ENCODE data around the gene SSTR5. TPM values are rescaled to one million over a fixed set of nuclear protein-coding genes. Genes with fewer than 3 reads are reported as not detected.

SSTR5 gene
- total and polyA plus RNA-seq, 2 experiments from 2014 or later: 0.77 to 1.3 TPM

GRCh38 chr16:1074379-1074649, 1.8 kb downstream of the SSTR5 start:
- no peak for TF ChIP-seq EZH2phosphoT487 (IDR thresholded peaks at IDR 0.05; ENCODE audit: low read depth, severe bottlenecking, unreplicated experiment)
- Histone ChIP-seq H3K9me3 (ENCODE audit: low read depth) (no peaks in the 10 kb centered on the region), H3K27me3 (peaks cover 40% of the 10 kb centered on the region), H3K4me1 (ENCODE audit: insufficient read depth) (peaks cover 11% of the 10 kb centered on the region), H3K27ac (no peak overlapping the region), H3K4me3 (no peak overlapping the region), H3K79me2 (no peaks in the 10 kb centered on the region), H2AFZ (no peak overlapping the region), H3K9me2 (replicated peaks; ENCODE audit: insufficient read depth) (no peaks in the 10 kb centered on the region), H3K4me2 (no peak overlapping the region), H4K20me1 (ENCODE audit: insufficient read depth, poor library complexity, severe bottlenecking) (no peaks in the 10 kb centered on the region), H3K36me3 (replicated peaks; ENCODE audit: insufficient read depth, low read depth) (no peaks in the 10 kb centered on the region)
- DNase-seq (ENCODE audit: low spot score): no peak
- WGBS (ENCODE audit: low lambda C conversion rate, missing lambda C conversion rate): 90% methylated on average over 11 of the region's 11 CpGs

- no peaks in the 10 kb centered on the region for H4K20me1 ChIP-seq (ENCODE audit: insufficient read depth, poor library complexity, severe bottlenecking)
- H3K4me1 ChIP-seq (ENCODE audit: insufficient read depth): peaks cover 11% of the 10 kb centered on the region
- DNase-seq (ENCODE audit: low spot score): no peak
- no peak overlapping the region for H3K4me2 ChIP-seq
- H2AFZ ChIP-seq: no peak overlapping the region
- H3K9me2 ChIP-seq (replicated peaks; ENCODE audit: insufficient read depth): no peaks in the 10 kb centered on the region
- no peak overlapping the region for H3K4me3 ChIP-seq
- no peak overlapping the region for H3K27ac ChIP-seq
- H3K79me2 ChIP-seq: no peaks in the 10 kb centered on the region
- no peak for TF ChIP-seq CTCF (IDR thresholded peaks at IDR 0.05; ENCODE audit: poor library complexity)
- no peak for TF ChIP-seq EZH2 (IDR thresholded peaks at IDR 0.05; ENCODE audit: borderline replicate concordance)
- TF ChIP-seq EZH2phosphoT487 (IDR thresholded peaks at IDR 0.05; ENCODE audit: low read depth, severe bottlenecking, unreplicated experiment): no peak
- 86% methylated on average over 8 of the region's 13 CpGs for WGBS (ENCODE audit: low lambda C conversion rate, missing lambda C conversion rate)
- H3K27me3 ChIP-seq: peaks cover 35% of the 10 kb centered on the region
- no peaks in the 10 kb centered on the region for H3K36me3 ChIP-seq (replicated peaks; ENCODE audit: insufficient read depth, low read depth)
- H3K9me3 ChIP-seq (ENCODE audit: low read depth): no peaks in the 10 kb centered on the region
Observed at GRCh38 chr16:1075546-1075945, 3.0 kb downstream of the SSTR5 start.

GRCh38 chr16:1076801-1077576, 4.4 kb downstream of the SSTR5 start:
- H3K4me2 ChIP-seq: no peak overlapping the region
- peaks cover 14% of the 10 kb centered on the region for H3K4me1 ChIP-seq (ENCODE audit: insufficient read depth)
- H3K27me3 ChIP-seq: peaks cover 21% of the 10 kb centered on the region
- no peaks in the 10 kb centered on the region for H3K9me3 ChIP-seq (ENCODE audit: low read depth)
- H3K27ac ChIP-seq: no peak overlapping the region
- H3K9me2 ChIP-seq (replicated peaks; ENCODE audit: insufficient read depth): no peaks in the 10 kb centered on the region
- H3K4me3 ChIP-seq: no peak overlapping the region
- H3K36me3 ChIP-seq (replicated peaks; ENCODE audit: insufficient read depth, low read depth): no peaks in the 10 kb centered on the region
- WGBS (ENCODE audit: low lambda C conversion rate, missing lambda C conversion rate): 65% methylated on average over 16 of the region's 16 CpGs
- no peak overlapping the region for H2AFZ ChIP-seq
- H4K20me1 ChIP-seq (ENCODE audit: insufficient read depth, poor library complexity, severe bottlenecking): no peaks in the 10 kb centered on the region
- DNase-seq (ENCODE audit: low spot score): no peak
- H3K79me2 ChIP-seq: no peaks in the 10 kb centered on the region
- no peak for TF ChIP-seq EZH2 (IDR thresholded peaks at IDR 0.05; ENCODE audit: borderline replicate concordance)
- TF ChIP-seq CTCF (IDR thresholded peaks at IDR 0.05; ENCODE audit: poor library complexity): no peak
- TF ChIP-seq EZH2phosphoT487 (IDR thresholded peaks at IDR 0.05; ENCODE audit: low read depth, severe bottlenecking, unreplicated experiment): no peak

DNA sequence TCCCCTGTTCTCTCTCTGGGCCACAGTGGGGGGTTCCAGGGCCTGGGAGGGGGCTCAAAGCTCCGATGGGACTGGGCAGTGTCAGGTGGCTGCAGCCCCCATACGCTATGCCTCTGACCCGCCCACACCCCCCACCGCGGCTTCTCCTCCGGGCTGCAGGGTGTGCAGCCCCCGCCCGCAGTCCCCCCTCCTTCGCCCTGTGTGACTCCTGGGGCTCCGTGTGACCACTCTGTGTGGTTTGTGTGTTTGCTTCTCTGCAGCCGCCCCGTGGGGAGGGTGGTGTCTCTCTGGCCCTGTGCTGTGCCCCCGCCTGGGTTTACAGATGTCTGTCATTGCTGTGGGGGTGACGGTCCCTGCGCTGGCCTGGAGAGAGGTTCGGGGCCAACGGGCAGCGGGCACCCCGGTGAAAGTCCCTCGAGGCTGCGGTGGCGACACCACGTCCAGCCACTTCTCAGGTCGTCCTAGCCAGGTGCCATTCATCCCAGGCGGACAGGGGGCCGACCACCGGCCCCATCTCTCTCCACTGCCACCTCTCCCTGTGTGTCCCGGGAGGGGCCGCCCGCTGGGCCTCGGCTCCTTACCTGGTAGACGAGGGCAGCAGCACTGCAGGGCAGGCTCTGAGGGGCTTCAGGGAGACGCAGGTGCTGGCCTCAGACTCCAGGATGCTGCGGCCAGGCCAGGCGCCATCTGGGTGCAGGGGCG, 5.5 kb downstream of the SSTR5 start:
- peak overlapping the region; percentile 60 for H3K4me2 ChIP-seq

More for the DNA sequence above, 5.5 kb downstream of the SSTR5 start:
- H3K9me3 ChIP-seq (ENCODE audit: low read depth): no peaks in the 10 kb centered on the region
- H3K9me2 ChIP-seq (replicated peaks; ENCODE audit: insufficient read depth): no peaks in the 10 kb centered on the region
- H3K4me1 ChIP-seq (ENCODE audit: insufficient read depth): peaks cover 14% of the 10 kb centered on the region
- no peak for DNase-seq (ENCODE audit: low spot score)
- H3K27ac ChIP-seq: peak overlapping the region; percentile 82
- H3K36me3 ChIP-seq (replicated peaks; ENCODE audit: insufficient read depth, low read depth): no peaks in the 10 kb centered on the region
- H3K4me3 ChIP-seq: no peak overlapping the region
- TF ChIP-seq EZH2phosphoT487 (IDR thresholded peaks at IDR 0.05; ENCODE audit: low read depth, severe bottlenecking, unreplicated experiment) (no peak), CTCF (IDR thresholded peaks at IDR 0.05; ENCODE audit: poor library complexity) (no peak), EZH2 (IDR thresholded peaks at IDR 0.05; ENCODE audit: borderline replicate concordance) (no peak)
- WGBS (ENCODE audit: low lambda C conversion rate, missing lambda C conversion rate): 85% methylated on average over 25 of the region's 36 CpGs
- no peaks in the 10 kb centered on the region for H3K79me2 ChIP-seq
- H2AFZ ChIP-seq: no peak overlapping the region
- H4K20me1 ChIP-seq (ENCODE audit: insufficient read depth, poor library complexity, severe bottlenecking): no peaks in the 10 kb centered on the region
- peaks cover 14% of the 10 kb centered on the region for H3K27me3 ChIP-seq

Data from hepatocyte (in vitro differentiated cells).